Bronchial epithelial cell (primary cell): ENCODE results near the gene CREM. TPM values are rescaled to one million over a fixed set of nuclear protein-coding genes. Genes with fewer than 3 reads are reported as not detected.

ENCODE experiments used
- DNase-seq: peaks from one replicate; pipeline ENCODE4 v3.0.0-alpha.2; 2010; ENCODE audit warnings: low read depth
- FAIRE-seq: peaks from 2 replicates; lab custom pipeline; 2011; peaks lifted over from hg19 to GRCh38; lab: Jason Lieb, UNC
- H3K27me3 ChIP-seq: 2 replicates; pipeline ENCODE4 v1.5.1; 2011; ENCODE audit warnings: low read length; ENCODE audit not compliant: control insufficient read depth, insufficient read depth
- H3K36me3 ChIP-seq: 2 replicates; pipeline ENCODE4 v1.5.1; 2011; ENCODE audit warnings: low read length; ENCODE audit not compliant: control insufficient read depth, insufficient read depth
- H3K4me3 ChIP-seq: 2 replicates; pipeline ENCODE4 v1.5.1; 2011; ENCODE audit warnings: mild to moderate bottlenecking, low read depth, low read length, control low read depth
- CTCF ChIP-seq: IDR thresholded peaks from 2 replicates; pipeline ENCODE4 v1.5.1; 2011; ENCODE audit warnings: mild to moderate bottlenecking, moderate library complexity, low read length, control low read depth, inconsistent platforms; ENCODE audit not compliant: insufficient read depth, severe bottlenecking
- total RNA-seq: library from RNA; depleted of rRNA; stranded (reverse); fragments of >200 nt; gene quantifications from 2 replicates; pipeline ENCODE4 v1.2.1, GENCODE V29; 2014

The CREM gene
- total RNA-seq, 1 donor from 2014 or later, result 23.7 TPM

DNA sequence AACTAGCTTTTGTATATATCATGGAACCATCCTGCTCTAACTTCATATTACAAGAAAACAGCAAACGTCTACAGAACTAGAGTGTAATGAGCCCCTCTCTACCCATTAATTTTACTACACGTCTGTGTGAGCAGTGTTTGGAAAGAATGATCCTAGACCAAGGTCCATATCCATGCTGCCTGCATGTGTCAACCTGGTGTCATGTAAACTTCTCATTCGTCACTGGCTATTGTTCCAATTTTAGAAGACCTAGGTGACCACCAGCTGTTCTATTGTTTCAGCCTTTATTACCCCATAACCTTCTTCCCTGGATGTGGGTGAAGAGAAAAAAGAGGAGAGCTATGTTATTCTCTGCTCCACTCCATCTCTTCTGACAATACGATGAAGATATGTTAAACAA lies 77.1 kb downstream of the CREM start:
- DNase-seq (no peak), FAIRE-seq (no peak)
- Histone ChIP-seq H3K4me3 (no peak overlapping the region), H3K27me3 (no peaks in the 10 kb centered on the region), H3K36me3 (no peaks in the 10 kb centered on the region)
- TF ChIP-seq CTCF, result no peak

GRCh38 chr10:35204650-35205319 lies 78.1 kb downstream of the CREM start:
- no peak for DNase-seq
- no peak for FAIRE-seq
- no peaks in the 10 kb centered on the region for H3K27me3 ChIP-seq
- H3K4me3 ChIP-seq, result no peak overlapping the region
- no peak for TF ChIP-seq CTCF
- H3K36me3 ChIP-seq, result no peaks in the 10 kb centered on the region

- no peaks in the 10 kb centered on the region for H3K27me3 ChIP-seq
These were observed 79.6 kb downstream of the CREM start for GRCh38 chr10:35206274-35206673.

DNA sequence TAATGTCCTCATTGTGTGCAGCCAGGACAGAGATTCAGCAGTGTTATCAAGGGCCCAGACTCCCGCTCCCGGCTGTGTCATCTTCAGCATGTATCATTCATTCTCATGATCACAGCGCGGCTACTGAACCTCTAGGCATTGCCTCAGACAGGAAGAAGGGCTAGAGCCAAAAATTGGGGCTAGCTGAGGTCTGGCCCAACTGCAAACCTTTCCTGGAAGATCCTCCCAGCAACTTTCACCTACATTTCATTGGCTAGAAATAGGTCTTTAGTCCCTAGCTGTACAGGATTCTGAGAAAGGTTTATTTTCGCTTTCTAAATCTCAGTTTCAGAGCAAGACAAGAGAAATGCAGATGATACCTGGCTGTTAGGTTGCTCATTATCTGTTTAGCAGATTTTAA lies 81.9 kb downstream of the CREM start:
- no peak for TF ChIP-seq CTCF
- Histone ChIP-seq H3K27me3 (no peaks in the 10 kb centered on the region), H3K36me3 (no peaks in the 10 kb centered on the region), H3K4me3 (no peak overlapping the region)
- FAIRE-seq, result no peak
- no peak for DNase-seq

More at GRCh38 chr10:35206274-35206673, 79.6 kb downstream of the CREM start:
- FAIRE-seq (no peak), DNase-seq (no peak)
- Histone ChIP-seq H3K36me3 (no peaks in the 10 kb centered on the region), H3K4me3 (no peak overlapping the region)
- TF ChIP-seq CTCF, result no peak

GRCh38 chr10:35208949-35209613 lies 82.4 kb downstream of the CREM start:
- TF ChIP-seq CTCF, result no peak
- no peak for FAIRE-seq

More at GRCh38 chr10:35208949-35209613, 82.4 kb downstream of the CREM start:
- no peak overlapping the region for H3K4me3 ChIP-seq
- no peaks in the 10 kb centered on the region for H3K36me3 ChIP-seq
- H3K27me3 ChIP-seq, result no peaks in the 10 kb centered on the region
- no peak for DNase-seq
